DMS 273 (cell line): Measurements from ENCODE around the gene RAI1.
A peak's percentile ranks its signal among the peaks of the same experiment; 100 is the strongest.

Source experiments
- DNase-seq: peaks from one replicate; lab custom pipeline; 2025; ENCODE audit not compliant: unreplicated experiment; lab: John Stamatoyannopoulos, UW

Gene RAI1

DNA sequence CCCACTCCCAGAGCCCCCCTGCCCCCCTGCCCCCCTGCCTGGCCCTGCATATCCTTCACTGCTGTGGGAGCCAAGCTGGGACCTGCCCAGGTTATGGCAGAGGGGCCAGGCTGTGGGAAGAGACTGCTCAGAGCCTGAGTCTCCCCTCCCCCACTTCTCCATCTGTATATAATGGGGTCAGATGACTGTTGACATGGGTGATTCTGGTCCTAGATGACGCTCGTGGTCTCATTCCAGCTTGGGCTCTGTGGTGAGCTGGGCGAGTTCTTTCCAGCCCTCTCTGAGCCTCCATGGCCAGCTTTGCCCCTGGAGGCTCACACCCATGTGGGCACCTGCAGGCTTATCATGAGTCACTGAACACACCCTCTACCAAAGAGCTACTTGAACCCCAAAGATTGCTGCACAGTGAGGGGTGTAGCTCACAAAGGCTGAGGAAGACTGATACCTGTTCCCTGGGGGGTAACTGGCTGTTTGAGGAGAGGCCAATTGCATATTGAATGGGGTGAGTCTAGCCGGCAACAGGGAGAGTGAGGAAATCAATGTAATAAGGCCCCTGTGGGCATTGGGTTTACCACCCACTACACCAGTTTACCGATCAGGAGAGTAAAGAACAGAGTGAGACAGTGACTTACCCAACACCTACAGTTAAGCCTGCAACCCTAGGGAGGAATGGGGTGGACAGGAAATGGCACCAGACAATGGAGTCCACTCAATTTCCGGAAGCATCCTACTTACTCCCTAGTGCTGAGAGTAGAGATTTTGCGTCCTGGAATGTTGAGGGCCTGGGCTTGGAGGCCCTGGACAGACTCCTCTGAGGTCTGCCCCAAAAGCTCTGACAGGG lies 159.7 kb downstream of the RAI1 start:
- peak; percentile 76 for DNase-seq

DNA sequence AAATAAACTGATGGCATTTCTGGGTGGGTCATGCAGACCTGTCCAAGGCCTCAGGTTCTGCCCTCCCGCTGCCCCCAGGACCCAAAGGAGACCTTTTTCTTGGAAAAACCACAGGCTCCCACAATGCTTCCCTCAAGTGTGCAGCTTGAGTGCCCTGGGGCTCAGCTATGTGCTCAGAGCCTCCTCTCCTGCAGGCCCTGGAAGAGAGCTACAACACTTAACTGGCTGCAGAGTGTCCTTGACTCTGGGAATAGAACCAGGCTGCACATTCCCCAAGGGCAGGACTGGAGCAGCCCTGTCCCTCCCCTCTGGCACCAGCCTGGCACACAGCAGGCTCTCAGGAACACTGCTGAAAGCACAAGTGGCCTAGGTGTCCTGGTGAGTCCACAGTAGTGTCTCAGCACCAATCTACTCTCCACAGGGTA lies 160.4 kb downstream of the RAI1 start:
- DNase-seq: peak; percentile 26

DNA sequence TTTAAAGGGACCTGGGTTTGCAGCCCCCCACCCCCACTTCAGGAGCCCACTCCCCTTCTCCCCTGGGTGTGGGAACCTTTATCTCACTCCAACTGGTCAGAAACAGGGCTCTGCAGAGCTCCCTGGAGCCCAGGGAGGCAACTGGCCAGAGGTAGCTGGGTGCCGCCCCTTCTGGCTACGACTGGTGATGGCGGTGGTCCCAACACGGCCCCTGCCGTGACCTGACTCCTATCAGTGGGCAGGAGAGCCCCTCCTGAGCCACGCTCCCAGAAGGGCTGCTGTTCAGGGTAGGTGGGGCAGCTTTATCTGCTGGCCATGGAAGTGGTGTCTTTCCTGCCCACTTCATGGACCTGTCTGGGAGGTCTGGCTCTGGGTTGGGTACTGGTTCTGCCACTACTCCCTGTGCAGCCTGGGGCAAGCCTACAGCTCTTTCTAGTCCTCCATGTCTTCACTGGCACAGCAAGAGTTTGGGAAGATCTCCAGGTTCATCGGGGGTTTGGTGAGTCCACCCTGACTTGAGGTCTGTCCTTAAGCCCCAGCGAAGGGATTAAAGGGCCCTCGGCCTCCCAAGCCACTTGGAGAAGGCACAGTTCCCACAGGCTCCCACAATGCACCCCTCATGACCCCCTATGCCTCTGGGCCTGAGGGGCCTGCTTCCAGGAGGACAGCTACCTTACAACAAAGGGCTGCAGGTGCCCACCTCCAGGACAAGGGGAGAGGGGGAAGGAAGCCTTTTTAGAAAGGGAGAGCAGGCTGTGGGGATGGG lies 161.0 kb downstream of the RAI1 start:
- DNase-seq: no peak

DNA sequence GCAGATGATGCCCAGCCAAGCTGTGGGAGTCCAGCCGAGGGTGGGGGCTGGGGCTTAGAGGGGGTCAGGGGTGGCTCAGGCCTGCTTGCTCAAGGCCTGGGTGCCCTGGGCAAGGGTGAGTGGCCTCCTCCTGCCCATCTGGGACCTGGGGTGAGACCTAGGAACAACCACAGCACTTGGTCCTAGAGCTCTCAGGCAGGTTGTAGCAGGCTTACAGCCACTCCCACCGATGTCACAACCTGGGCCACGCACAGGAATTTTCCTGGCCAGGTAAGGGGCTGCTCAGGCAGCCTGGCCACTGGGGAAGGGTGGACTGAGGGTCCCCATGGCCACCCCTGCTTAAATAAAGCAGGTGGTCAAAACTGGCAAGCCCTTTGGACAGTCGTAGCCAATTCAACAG lies 161.8 kb downstream of the RAI1 start:
- DNase-seq: no peak

DNA sequence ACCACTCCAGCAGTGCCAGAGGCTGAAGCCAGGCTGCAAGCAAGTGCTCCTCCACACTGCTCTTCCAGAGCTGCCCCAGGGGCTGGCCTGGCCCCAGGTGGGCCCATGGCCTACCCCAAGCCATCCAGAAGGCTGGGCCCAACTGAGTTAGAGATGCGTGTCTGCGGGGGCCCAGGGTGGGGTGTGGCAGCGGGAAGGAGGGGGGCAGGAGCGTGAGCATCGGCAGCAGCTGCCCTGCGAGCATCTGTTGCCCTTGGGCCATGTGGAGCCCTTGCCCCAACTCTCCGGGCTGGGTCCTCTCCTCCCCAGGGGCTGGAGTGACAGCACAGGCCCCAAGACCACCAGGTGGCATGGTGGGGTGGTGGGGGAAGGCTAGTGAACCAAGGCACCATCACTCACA lies 162.8 kb downstream of the RAI1 start:
- peak; percentile 22 for DNase-seq

DNA sequence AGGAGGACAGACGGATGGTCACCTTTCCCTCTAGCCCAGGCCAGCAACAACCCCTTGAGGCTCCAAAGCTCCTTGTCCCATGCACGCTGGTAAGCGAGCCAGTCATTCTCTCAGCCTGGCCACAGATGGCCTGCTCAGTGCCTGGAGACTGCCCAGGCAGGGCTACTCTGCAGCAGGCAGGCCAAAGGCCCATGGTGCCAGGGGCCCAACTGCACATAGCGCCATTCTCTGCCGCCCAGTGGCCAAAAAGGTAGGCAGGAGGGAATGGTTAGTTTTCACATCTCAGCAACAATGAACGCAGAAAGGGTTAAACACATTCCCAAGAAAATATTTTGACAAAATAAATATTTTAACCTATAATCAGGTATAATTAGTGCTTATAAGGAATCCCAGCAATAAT lies 163.2 kb downstream of the RAI1 start:
- DNase-seq: no peak

DNA sequence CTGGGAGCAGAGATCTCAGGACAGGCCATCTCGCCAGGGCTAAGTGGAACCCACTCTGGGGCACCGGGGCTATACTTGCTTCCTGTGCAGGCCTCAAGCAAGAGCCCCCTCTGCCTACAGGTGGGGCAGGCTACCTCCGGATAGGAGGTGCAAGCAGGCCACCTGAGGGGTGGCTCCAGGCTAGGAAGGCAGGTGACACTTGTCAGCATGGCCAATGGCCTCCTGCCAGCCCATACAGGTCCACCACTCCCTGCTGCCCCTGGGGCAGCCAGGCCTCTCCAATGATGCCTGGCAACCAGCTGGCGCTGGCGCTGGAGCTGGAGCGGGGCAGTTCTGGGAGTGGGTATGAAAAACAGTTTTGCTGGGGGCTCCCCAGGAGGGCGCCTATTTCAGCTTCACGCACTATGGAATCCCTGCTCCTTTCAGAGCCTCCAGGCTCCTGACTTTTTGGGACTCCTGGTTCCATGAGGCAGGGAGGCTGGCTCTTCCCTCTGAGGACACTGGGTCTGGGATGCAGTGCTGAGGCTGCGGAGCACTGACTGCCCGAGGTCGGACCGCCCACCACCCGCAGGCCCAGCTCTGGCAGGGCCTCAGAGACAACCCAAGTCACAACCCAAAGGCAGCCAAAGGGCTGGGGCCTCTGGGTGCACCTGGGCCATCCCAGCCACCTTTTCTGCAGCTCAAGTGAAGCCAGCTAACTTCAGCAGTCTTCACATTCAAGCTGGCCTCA lies 164.0 kb downstream of the RAI1 start:
- DNase-seq: no peak

DNA sequence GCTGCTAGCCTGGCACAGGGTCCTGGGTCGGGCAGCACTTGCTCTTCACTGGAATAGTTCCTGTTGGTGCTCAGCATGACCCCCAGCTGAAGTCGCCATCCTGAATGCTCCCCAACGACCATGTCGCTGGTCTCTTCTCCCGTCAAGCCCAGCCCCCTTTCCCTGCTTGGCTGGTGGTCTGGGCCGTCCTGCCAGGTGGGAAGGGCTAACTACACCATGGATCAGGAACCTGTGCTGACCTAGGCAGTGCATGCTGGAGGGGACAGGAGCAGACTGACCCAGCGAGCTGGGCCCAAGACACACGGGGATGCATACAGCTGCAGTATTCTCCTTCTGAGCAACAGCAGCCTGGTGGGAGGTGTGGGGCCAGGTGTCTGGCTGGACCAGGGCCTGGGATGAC lies 164.7 kb downstream of the RAI1 start:
- no peak for DNase-seq

DNA sequence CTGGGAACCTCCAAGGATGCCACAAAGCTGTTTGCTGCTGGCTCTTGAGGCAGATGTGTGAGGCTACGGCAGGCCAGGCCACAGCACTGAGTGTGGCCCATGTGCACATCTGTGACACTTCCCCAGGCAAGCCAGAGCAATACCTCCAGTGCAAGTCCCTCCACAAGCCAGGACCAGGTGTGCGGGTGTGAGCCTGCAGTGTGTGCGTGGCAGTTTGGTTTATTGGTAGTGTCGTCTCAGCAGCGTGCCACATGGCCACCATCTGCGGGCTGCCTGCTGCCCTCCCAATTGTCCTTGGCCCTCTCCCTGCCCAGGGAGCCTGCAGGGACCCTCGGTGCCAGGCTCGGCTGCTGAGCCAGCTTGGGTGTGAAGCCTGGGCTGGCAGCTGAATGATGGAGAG lies 165.4 kb downstream of the RAI1 start:
- no peak for DNase-seq

DNA sequence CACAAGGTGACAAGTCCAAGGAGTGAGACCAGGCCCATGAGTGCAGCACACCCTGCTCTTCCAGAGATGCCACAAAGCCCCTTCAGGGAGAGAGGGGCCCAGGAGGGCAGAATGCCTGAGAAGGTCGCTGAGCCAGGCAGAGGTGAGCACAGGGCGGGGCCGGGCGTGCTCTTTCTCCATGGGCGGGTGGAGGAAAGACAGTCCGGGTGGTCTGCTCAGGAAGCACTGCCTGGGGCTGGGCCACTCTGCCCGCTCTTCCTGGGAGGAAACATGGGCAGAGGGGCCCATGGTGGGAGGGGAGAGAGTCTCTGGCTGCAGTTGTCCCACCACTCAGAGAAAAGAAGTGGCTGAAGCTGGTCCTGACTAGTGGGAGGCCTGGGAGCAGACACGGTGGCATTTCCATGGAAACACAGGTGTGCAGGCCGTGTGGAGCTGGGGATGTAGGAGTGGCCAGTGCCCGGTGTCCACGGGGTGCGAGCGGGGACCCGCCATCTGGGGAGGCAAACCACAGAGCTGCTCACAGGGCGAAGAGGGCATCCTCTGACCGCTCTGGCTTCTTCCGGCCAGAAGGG lies 165.9 kb downstream of the RAI1 start:
- DNase-seq: no peak

DNA sequence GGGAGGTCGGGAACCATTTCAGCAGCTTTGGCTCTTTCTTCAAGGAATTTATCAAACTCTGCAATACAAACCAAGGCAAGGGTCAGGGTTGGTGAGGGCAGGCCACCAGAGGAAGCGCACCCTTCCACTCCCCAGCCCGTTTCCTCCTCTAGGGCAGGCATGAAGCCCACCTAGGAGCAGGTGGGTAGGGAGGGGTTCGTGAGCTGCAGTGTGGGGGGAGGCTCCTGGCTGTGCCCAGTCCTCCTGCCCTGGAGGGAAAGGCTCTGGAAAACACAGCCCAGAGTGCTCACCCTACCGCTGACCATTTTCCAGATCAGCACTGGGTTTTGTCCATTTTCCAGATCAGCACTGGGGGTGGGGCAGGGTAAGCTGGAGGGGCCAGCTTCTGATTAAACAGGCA lies 166.5 kb downstream of the RAI1 start:
- no peak for DNase-seq

DNA sequence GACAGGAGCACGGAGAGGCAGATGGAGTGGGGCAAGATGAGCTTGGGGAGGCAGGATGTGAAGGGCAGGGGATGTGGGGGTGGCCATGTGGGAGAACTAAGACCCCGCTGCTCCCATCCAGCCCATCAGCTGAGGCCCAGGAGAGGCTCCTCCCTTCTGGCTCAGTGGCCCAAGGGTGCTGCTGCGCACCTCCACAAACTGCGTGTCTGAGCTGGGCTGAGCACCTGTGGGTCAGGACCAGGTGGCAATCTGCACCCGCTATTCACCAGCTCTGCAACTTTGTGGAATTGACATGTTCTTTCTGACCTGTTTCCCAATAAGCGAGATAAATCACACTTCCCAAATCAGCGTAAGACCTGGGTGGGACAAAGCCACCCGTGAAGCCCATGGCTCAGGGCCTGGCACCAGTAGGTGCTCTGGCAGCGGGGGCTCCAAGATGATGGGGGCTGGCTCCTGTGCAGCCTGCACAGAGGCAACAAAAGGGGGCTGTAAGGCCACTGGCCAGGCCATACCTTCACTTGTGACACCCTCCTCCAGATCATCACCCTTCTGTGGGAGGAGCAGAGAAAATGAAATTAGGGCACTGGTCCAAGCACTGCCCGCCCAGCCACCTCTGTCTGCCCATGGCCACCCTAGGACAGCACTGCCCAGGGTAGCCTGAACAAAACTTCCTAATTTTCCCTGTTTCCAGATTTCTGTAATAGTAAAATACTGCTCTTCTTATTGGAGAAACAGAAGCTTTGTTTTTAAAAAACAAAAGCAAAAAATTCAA lies 167.2 kb downstream of the RAI1 start:
- no peak for DNase-seq

DNA sequence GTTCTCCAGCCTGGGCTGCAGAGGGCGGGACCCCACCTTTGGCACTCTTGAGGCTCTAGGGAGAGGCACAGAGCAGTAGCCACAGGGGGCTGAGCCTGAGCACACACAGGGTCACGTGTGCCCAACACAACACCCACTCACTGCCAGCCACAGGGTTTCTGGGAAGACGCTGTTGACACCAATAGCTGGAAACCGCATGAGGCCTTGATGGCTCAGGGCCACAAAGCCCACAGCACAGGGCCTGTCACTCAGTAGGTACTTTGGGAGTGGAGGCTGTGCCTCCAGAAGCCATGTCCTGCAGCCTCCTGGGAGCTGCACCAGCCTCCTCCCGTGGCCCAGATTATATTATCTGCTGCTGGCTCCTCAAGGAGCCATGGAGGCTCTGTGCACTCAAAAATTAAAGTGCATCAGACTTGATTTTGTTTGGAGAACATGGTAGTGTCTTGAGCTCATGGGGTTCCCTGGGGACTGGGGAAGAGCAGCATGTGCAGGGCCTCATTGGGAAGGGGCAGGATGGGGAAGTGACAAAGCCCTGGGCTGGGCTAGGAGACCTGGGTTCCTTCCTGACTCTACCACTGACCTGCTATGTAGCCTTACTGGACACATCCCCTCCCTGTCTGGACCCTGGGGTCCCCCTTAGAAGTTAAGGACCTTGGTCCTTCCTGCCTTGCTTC lies 168.0 kb downstream of the RAI1 start:
- peak; percentile 50 for DNase-seq

DNA sequence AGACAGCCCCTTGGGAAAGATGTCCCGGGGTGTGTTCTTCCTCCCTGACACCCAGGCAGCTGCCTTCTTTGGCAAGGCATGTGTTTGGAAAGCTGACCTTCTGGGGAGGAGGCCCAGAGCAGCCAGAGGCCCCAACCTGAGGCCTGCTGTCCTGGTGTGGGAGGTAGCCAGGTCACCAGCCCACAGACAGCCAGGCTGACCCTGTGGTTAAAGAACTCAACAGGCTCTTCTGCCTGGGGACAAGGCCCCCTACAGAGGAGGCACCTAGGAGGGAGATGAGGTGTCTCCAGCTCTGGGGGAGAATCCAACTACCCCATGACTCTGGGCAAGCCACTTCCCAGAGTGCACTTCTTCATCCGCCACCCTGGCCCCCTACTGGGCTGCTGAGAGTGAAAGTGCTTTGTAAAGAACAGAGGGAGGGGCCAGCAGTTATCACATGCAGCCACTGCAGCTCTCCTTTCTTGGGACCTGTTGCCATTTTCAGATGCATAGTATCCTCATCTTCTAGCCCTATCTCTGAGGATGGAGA lies 168.7 kb downstream of the RAI1 start:
- DNase-seq: peak; percentile 53

DNA sequence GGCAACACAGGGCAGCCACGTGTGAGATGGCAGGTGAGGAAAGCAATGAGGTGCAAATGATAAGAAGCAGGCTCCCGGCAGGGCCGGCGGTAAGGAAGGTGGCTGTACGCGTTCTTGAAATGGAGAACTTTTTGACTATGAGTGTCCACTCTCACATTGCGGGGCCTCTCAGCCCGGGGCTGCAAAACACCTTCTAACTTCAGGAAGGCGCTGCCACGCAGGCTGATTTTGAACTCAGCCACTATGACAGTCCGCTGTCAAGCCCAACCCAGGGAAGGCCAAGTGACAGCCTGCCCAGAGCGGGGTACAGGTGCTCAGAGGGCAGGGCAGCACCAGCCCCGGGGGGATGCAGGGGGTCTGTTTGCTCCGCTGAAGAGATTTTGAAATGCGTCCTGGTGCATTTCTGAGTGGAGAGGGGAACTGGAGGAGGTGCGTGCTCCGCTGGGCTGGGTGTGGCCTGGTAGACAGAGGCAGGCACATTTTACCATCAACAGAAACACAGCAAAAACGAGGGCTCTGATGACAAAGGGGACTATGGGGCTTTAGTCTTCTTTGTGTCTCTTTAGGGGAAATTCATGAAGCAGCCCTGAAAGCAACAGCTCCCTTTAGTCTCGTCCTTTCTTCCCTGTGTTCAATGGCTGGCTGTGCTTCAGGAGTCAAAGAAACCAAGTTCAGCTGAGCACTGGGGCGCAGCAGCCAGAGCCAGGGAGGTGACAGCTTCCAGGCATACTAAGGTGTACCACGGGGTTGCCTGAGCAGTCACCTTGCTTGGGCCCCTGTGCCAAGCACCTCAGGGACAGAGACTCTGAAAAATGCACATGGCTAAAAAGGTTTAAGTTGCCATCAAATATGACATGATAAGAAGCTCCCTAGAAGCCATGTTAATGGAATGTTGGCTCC lies 170.1 kb downstream of the RAI1 start:
- DNase-seq: no peak

DNA sequence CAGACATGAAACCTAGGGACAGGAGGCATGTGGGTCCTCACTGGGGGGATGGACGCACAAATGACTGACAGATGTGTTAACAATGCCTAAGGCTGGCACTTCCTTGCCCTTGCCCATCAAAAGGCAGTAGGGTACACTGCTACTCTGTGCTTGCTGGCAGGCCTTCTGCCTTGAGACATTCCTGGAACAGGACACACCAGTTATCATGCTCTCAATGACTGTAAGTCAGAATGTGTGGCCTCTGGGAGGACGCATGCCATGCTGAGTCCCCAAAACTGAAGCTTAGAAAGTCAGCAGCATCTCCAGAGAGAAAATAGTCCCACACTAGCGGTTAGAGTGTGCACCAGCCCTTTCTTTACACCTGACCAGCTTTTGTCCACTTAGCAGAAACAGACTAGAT lies 171.7 kb downstream of the RAI1 start:
- no peak for DNase-seq

DNA sequence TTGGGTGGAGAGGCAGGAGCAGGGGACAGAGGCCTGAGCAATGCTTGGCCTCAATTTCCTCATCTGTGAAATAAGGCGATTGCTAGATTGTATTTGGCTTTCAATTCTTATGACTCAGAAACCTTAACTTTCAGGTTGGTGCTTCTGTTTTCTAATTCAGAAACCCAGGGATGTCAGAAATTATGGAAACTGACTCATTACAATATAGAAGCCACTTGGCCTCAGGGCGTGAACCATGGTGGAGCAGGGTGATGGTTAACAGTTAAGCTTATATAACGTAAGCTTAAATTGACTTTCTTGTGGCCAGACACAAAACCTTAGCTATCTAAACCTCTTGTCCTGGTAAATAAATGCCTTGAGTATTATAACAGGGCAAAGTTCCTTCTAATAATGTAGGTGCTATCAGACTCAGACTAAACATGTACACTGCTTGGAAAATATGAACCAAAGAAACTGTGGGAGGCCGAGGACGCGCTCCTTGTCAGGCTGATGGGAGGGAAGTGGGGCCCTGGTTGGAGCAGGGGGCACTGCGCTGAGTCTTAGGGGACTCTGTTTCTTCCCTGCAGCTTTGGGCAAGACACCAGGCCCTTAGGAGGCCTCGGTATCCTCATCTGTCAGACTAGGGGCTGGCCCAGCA lies 172.7 kb downstream of the RAI1 start:
- no peak for DNase-seq

DNA sequence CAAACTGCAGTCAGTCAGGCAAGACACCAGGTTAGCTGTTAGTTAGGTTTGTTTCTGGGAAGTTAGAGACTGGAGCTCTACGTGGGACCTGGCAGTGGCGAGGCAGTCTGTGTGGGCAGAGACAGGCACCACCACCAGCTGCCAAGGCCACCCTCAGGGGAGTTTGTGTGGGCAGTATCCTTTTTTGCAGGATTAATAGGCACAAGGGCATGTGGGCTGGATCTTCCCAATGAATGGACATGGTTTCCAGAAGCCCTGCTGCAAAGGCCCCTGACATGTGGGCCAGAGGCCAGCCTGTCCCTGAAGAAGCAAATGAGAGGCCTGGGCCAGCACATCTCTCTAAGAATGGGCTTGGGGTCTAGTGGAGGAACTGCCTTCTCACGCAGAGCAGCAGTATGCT lies 174.7 kb downstream of the RAI1 start:
- DNase-seq: peak; percentile 49
